Skin of body (tissue), 3 donors: ENCODE data around the gene FTH1. TPM values are rescaled to one million over a fixed set of nuclear protein-coding genes. Genes with fewer than 3 reads are reported as not detected.

Experiments used
- DNase-seq: peaks from one replicate; lab custom pipeline; 2025; lab: John Stamatoyannopoulos, UW
- small RNA-seq: library from RNA; depleted of rRNA; stranded (forward); fragments of <200 nt; gene quantifications from one replicate; pipeline ENCODE3, GENCODE V24; 2014; ENCODE audit warnings: low replicate concordance
- total RNA-seq: library from RNA; depleted of rRNA; stranded (reverse); fragments of >200 nt; gene quantifications from one replicate; pipeline ENCODE4 v1.2.3, GENCODE V29; 2014

FTH1 gene
- total RNA-seq, 1 donor from 2014 or later, result 666 TPM

DNA sequence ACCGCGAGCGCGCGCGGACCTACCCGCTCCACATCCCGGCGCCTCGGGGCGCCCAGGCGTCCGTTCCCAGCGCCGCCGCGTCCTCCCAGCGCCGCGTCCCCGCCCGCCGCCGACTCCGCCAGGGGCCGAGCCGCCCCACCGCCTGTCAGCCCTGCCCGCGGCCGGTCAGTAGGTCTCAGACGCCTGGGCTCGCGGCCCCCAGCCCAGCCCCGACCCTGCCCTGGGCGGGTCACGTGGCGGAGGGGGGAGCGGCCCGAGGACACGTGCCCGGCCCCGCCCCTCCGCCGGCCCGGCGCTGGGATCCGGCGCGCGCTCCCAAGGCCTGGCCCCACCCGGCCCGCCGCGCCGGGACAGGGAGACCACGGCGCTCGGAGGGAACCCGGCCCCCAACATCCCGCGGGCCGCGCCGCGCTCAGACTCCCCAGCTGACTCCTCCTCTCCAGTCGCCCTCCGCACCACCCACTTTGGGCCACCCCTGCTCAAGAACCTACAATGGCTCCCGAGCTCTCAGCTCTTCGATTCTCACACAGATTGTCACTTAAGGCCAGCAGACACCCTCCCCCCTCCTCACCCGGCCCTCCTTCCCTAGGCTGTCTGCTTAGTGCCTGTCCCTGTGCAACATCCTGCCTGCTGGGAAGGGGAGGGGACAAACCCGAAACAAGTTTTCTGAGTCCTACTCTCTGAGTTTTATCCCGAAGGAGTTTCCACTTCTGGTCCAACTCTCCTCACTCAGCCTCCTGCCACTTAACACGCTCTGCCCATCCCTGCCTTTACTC lies 49.9 kb downstream of the FTH1 start, which contains the start of gene RAB3IL1:
Gene RAB3IL1 (minus strand): TSS at position 233 of the 776 bp plus-strand sequence. CDS start 199 bp downstream, at position 34.
- DNase-seq, result peak; percentile 55

- DNase-seq, result no peak
Observed at GRCh38 chr11:61916737-61917333, 50.6 kb downstream of the FTH1 start.

GRCh38 chr11:61914471-61915171 lies 52.8 kb downstream of the FTH1 start:
- DNase-seq, result no peak

Small RNA genes within 50 kb of the gene (small RNA-seq; reads per million reads assigned to genes)
- not detected for gene RNU6-1243P

Other genes starting within 250 kb of the FTH1 start
- gene MYRF, start 215.0 kb downstream of the FTH1 start, total RNA-seq, result 0.30 TPM
- gene TMEM258, start 175.0 kb downstream of the FTH1 start, total RNA-seq, result 83.5 TPM
- 12.0 TPM for gene FEN1, start 174.7 kb downstream of the FTH1 start, total RNA-seq
- 34.8 TPM for gene FADS1, start 150.6 kb downstream of the FTH1 start, total RNA-seq
- 32.0 TPM for gene FADS2, start 139.3 kb downstream of the FTH1 start, total RNA-seq
- 24.8 TPM for gene FADS3, start 76.1 kb downstream of the FTH1 start, total RNA-seq
- 11.1 TPM for gene RAB3IL1, start 50.1 kb downstream of the FTH1 start, total RNA-seq
- 2.1 TPM for gene BEST1, start 17.3 kb downstream of the FTH1 start, total RNA-seq
- 11.1 TPM for gene INCENP, start 156.4 kb upstream of the FTH1 start, total RNA-seq
- not detected for gene SCGB1D1, start 222.6 kb upstream of the FTH1 start, total RNA-seq
- gene SCGB2A1, start 241.0 kb upstream of the FTH1 start, total RNA-seq, result not detected